GM12878 (cell line): ENCODE data around the gene CNTNAP5. TPM values are rescaled to one million over a fixed set of nuclear protein-coding genes. Genes with fewer than 3 reads are reported as not detected.

Source experiments
- ATAC-seq: fragments of 200-7000 bp; cut with Tn5 transposase; 3 replicates; pipeline ENCODE4 v1.9.1; 2020; ENCODE audit warnings: mild to moderate bottlenecking, moderate library complexity
- BruUV-seq: library from RNA; stranded (reverse); fragments of 400-500 nt; replicated peaks from 2 replicates; lab custom pipeline; 2021; lab: Mats Ljungman, UMichigan
- CTCF ChIA-PET: fragments of 300-600 bp; sonication (Branson Sonifier 250); formaldehyde crosslinking; extraction: SDS; loops from one replicate; lab custom pipeline; 2021; ENCODE audit warnings: inconsistent platforms; lab: Yijun Ruan, JAX
- POLR2A ChIA-PET: fragments of 350-600 bp; formaldehyde crosslinking; extraction: SDS; loops from one replicate; lab custom pipeline; 2021; ENCODE audit warnings: inconsistent platforms; lab: Charles Lee
- RAD21 ChIA-PET: fragments of 300-600 bp; sonication (Branson Sonifier 250); formaldehyde crosslinking; loops from one replicate; lab custom pipeline; 2023; ENCODE audit warnings: antibody characterized with exemption; ENCODE audit not compliant: unreplicated experiment; lab: Charles Lee
- SMC1A ChIA-PET: fragments of 300-600 bp; sonication (Branson Sonifier 250); formaldehyde crosslinking; loops from one replicate; lab custom pipeline; 2023; ENCODE audit not compliant: unreplicated experiment, uncharacterized antibody; lab: Charles Lee
- DNase-seq: peaks from one replicate; pipeline ENCODE4 v3.0.0-alpha.2; 2011; ENCODE audit warnings: low read depth, low spot score
- FAIRE-seq: peaks from 3 replicates; lab custom pipeline; 2011; peaks lifted over from hg19 to GRCh38; lab: Jason Lieb, UNC
- H2AFZ ChIP-seq: 2 replicates; pipeline ENCODE4 v1.6.0; 2011; ENCODE audit warnings: low read depth, low read length, control low read depth; ENCODE audit not compliant: control insufficient read depth
- H3K27ac ChIP-seq: 2 replicates; pipeline ENCODE4 v1.5.1; 2011; ENCODE audit warnings: control low read depth; ENCODE audit not compliant: control insufficient read depth, insufficient read depth
- H3K27me3 ChIP-seq, 2 experiments: replicated peaks in 1 of 2; 2 replicates each; pipeline versions ENCODE4 v1.6.0 to v1.6.1; 2011; ENCODE audit warnings: low read length in 1 of 2; ENCODE audit not compliant: control insufficient read depth in 2 of 2, insufficient read depth in 2 of 2
- H3K36me3 ChIP-seq, 2 experiments: 2 replicates each; pipeline ENCODE4 v1.5.1; 2011; ENCODE audit warnings: low read length in 1 of 2; ENCODE audit not compliant: control insufficient read depth in 2 of 2, insufficient read depth in 2 of 2
- H3K4me1 ChIP-seq: 2 replicates; pipeline ENCODE4 v1.6.1; 2011; ENCODE audit warnings: mild to moderate bottlenecking, low read length, moderate library complexity, mixed read lengths; ENCODE audit not compliant: control insufficient read depth, insufficient read depth
- H3K4me2 ChIP-seq: 2 replicates; pipeline ENCODE4 v1.6.0; 2011; ENCODE audit warnings: control low read depth; ENCODE audit not compliant: control insufficient read depth, insufficient read depth
- H3K4me3 ChIP-seq: fragments of 200-600 bp; sonication (generic); 2 replicates; pipeline ENCODE4 v1.5.1; 2016
- H3K79me2 ChIP-seq: 2 replicates; pipeline ENCODE4 v1.6.0; 2011; ENCODE audit warnings: low read length; ENCODE audit not compliant: control insufficient read depth, insufficient read depth
- H3K9ac ChIP-seq: 2 replicates; pipeline ENCODE4 v1.8.0; 2011; ENCODE audit warnings: low read length, control low read depth, mixed read lengths; ENCODE audit not compliant: control insufficient read depth, insufficient read depth
- H3K9me3 ChIP-seq: replicated peaks from 3 replicates; pipeline ENCODE4 v1.5.1; 2011; ENCODE audit warnings: mild to moderate bottlenecking, low read length; ENCODE audit not compliant: control insufficient read depth, insufficient read depth
- H4K20me1 ChIP-seq: 2 replicates; pipeline ENCODE4 v1.6.0; 2011; ENCODE audit not compliant: control insufficient read depth, insufficient read depth
- CBX5 ChIP-seq: sonication (generic); IDR thresholded peaks from 2 replicates; pipeline ENCODE4 v1.6.1; 2016; ENCODE audit warnings: low read depth, moderate library complexity, mild to moderate bottlenecking, inconsistent platforms
- HCFC1 ChIP-seq: fragments of 150-350 bp; IDR thresholded peaks from 2 replicates; pipeline ENCODE4 v1.6.1; 2014; ENCODE audit warnings: low read length
- KDM1A ChIP-seq: fragments of 200-600 bp; sonication (generic); IDR thresholded peaks from 2 replicates; pipeline ENCODE4 v1.6.1; 2016; ENCODE audit warnings: borderline replicate concordance
- NBN ChIP-seq: fragments of 450-650 bp; IDR thresholded peaks from 2 replicates; pipeline ENCODE4 v1.6.1; 2016
- RAD21 ChIP-seq: IDR thresholded peaks from 2 replicates; pipeline ENCODE4 v1.6.1; 2011; ENCODE audit warnings: mild to moderate bottlenecking, low read depth, low read length, moderate library complexity; ENCODE audit not compliant: insufficient read depth
- RAD51 ChIP-seq: fragments of 450-650 bp; IDR thresholded peaks from 2 replicates; pipeline ENCODE4 v1.6.1; 2016; ENCODE audit warnings: moderate library complexity, mild to moderate bottlenecking, inconsistent platforms
- RELA ChIP-seq: fragments of 450-650 bp; IDR thresholded peaks from 2 replicates; pipeline ENCODE4 v1.8.0; 2014; ENCODE audit warnings: borderline replicate concordance; ENCODE audit not compliant: partially characterized antibody
- SMAD5 ChIP-seq: IDR thresholded peaks from 2 replicates; pipeline ENCODE4 v1.6.1; 2016; ENCODE audit warnings: antibody characterized with exemption, low read depth
- ZNF207 ChIP-seq: fragments of 450-650 bp; IDR thresholded peaks from 2 replicates; pipeline ENCODE4 v1.6.1; 2014; ENCODE audit warnings: antibody characterized with exemption, mild to moderate bottlenecking, borderline replicate concordance
- WGBS: methylation state at CpG from one replicate; pipeline ENCODE4 v1.1.6; 2016; ENCODE audit warnings: low lambda C conversion rate; ENCODE audit not compliant: insufficient replicate concordance, insufficient coverage; ENCODE audit errors: missing lambda C conversion rate; 5-methylcytosine and 5-hydroxymethylcytosine counted together
- in situ Hi-C: fragments of 300-500 bp; cut with MboI; formaldehyde crosslinking; loops from 9 replicates; pipeline ENCODE4 v1.14.3; 2018; ENCODE audit warnings: mixed read lengths
- intact Hi-C: fragments of 100-400 bp; cut with micrococcal nuclease; formaldehyde crosslinking; loops from one replicate; pipeline ENCODE4 v1.14.2; 2022; ENCODE audit not compliant: unreplicated experiment
- polyA plus RNA-seq, 11 experiments: library from polyadenylated mRNA; depleted of rRNA in 4 of 11; unstranded in 6 of 11; stranded (reverse) in 5 of 11; fragments of >200 nt; fragmentation: Nextera tagmentation in 4 of 11; fragmentation: Illumina TruSeq in 1 of 11; extraction: Ambion mirVana in 4 of 11; extraction: Trizol in 1 of 11; gene quantifications; 1 replicate in 1 of 11; 2 replicates in 10 of 11; pipeline versions ENCODE4 v1.2.1 to v1.2.3, GENCODE V29; 2011 to 2016; ENCODE audit warnings: inconsistent platforms in 2 of 11, missing spikeins in 2 of 11, low read depth in 1 of 11
- total RNA-seq, 4 experiments: library from RNA; depleted of rRNA in 3 of 4; stranded (reverse); fragments of >200 nt in 3 of 4; fragmentation: Illumina TruSeq in 1 of 4; extraction: Trizol in 1 of 4; gene quantifications; 2 replicates each; pipeline versions ENCODE4 v1.2.1 to v1.2.3, GENCODE V29; 2013 to 2021

CNTNAP5 gene
- total and polyA plus RNA-seq, 10 of the 15 experiments (the other 5 are each of a cell fraction or from before 2014, with no cell fraction given), result not detected

DNA sequence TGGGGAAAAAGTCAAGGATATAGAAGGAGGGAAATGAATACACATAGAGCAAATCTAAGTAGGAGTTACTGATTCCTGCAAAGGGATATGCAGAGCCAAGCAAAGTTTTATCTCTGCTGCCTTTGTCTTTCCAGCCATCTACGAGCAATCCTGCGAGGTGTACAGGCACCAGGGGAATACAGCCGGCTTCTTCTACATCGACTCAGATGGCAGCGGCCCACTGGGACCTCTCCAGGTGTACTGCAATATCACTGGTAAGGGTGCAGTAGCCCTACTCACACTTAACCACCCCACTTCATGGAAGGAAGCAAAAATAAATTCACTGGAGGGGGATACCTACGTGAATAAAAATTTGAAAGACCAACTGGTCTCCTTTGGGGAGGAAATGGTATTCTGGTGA lies 584.6 kb downstream of the CNTNAP5 start:
- SMC1A ChIA-PET, result no interaction called here
- in situ Hi-C loops, result no loop called here
- POLR2A ChIA-PET, result no interaction called here
- Histone ChIP-seq H3K79me2 (no peaks in the 10 kb centered on the region), H3K4me2 (no peak overlapping the region), H3K9me3 (no peaks in the 10 kb centered on the region), H3K4me3 (no peak overlapping the region), H3K9ac (no peak overlapping the region), H3K4me1 (no peaks in the 10 kb centered on the region), H4K20me1 (no peaks in the 10 kb centered on the region), H3K27ac (no peak overlapping the region)
- no peak for DNase-seq
- intact Hi-C loops, result no loop called here
- RAD21 ChIA-PET, result no interaction called here
- no peak for ATAC-seq
- CTCF ChIA-PET, result no interaction called here
- 35% methylated on average over 6 of the region's 6 CpGs for WGBS
- BruUV-seq, result no TSS peak
- TF ChIP-seq HCFC1 (no peak), RELA (no peak), ZNF207 (no peak), RAD51 (no peak), CBX5 (no peak), KDM1A (no peak)
- TF ChIP-seq, all 136 proteins: peak for 0
- H2AFZ ChIP-seq, result no peak overlapping the region
- H3K36me3 ChIP-seq, result no peaks in the 10 kb centered on the region
- H3K27me3 ChIP-seq, result no peaks in the 10 kb centered on the region
- FAIRE-seq, result no peak

DNA sequence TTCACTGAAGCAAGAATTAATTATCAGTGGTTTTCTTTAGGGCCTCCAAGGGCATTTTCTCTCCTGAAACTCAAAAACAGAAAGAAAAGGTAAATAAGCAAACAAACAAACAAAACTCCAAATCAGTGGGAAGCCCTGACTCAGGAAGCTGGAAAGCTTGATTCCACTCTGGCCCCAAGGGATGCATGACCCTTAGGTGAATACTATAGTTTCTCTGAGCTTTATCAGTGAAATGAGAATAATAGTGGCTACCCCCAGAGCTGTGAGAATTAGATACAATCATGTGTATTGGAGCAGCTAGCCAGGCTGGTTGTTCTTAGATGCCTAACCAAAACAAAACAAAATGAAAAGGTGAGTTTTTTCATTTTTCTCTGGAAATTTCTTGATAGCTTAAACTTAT lies 585.1 kb downstream of the CNTNAP5 start:
- no TSS peak for BruUV-seq
- Histone ChIP-seq H3K79me2 (no peaks in the 10 kb centered on the region), H3K4me1 (no peaks in the 10 kb centered on the region)
- in situ Hi-C loops, result no loop called here
- TF ChIP-seq NBN, result no peak
- no peak for TF ChIP-seq SMAD5
- no peak for TF ChIP-seq RAD21
- TF ChIP-seq, all 136 proteins: peak for 0
- intact Hi-C loops, result no loop called here
- Histone ChIP-seq H3K27ac (no peak overlapping the region), H3K36me3 (no peaks in the 10 kb centered on the region), H3K4me2 (no peak overlapping the region), H2AFZ (no peak overlapping the region), H3K4me3 (no peak overlapping the region), H3K27me3 (no peaks in the 10 kb centered on the region), H3K9ac (no peak overlapping the region), H3K9me3 (no peaks in the 10 kb centered on the region), H4K20me1 (no peaks in the 10 kb centered on the region)
- RAD21 ChIA-PET, result no interaction called here
- FAIRE-seq (no peak), ATAC-seq (no peak), DNase-seq (no peak)
- POLR2A ChIA-PET, result no interaction called here
- SMC1A ChIA-PET, result no interaction called here
- CTCF ChIA-PET, result no interaction called here
